PC-9 (cell line): ENCODE data around the gene ANKRD2. TPM values are rescaled to one million over a fixed set of nuclear protein-coding genes. Genes with fewer than 3 reads are reported as not detected.

Source experiments
- BruUV-seq: library from RNA; stranded (reverse); fragments of 400-500 nt; replicated peaks from 2 replicates; lab custom pipeline; 2021; lab: Mats Ljungman, UMichigan
- CTCF ChIA-PET: fragments of 300-600 bp; sonication (Branson Sonifier 250); formaldehyde crosslinking; loops from one replicate; lab custom pipeline; 2022; ENCODE audit warnings: antibody characterized with exemption; lab: Charles Lee
- POLR2A ChIA-PET: fragments of 300-600 bp; sonication (Branson Sonifier 250); formaldehyde crosslinking; loops from one replicate; lab custom pipeline; 2022; ENCODE audit warnings: antibody characterized with exemption; ENCODE audit not compliant: unreplicated experiment; lab: Charles Lee
- DNase-seq, 2 experiments: peaks; one replicate each; pipeline versions ENCODE4 v3.0.0 to v3.0.0-alpha.2; 2015 to 2022; ENCODE audit warnings: mixed read lengths in 1 of 2
- H2AFZ ChIP-seq: fragments of 200-600 bp; sonication (generic); 2 replicates; pipeline ENCODE4 v1.8.1; 2017; ENCODE audit warnings: antibody characterized with exemption
- H3F3A ChIP-seq: fragments of 200-600 bp; sonication (generic); 2 replicates; pipeline ENCODE4 v1.8.1; 2017; ENCODE audit warnings: antibody characterized with exemption, mild to moderate bottlenecking, low read depth; ENCODE audit not compliant: insufficient read depth
- H3K27ac ChIP-seq: fragments of 200-600 bp; sonication (generic); 2 replicates; pipeline ENCODE4 v1.6.1; 2016; ENCODE audit warnings: mixed run types
- H3K27me3 ChIP-seq: fragments of 200-600 bp; sonication (generic); 2 replicates; pipeline ENCODE4 v1.6.1; 2016; ENCODE audit warnings: low read depth, mixed run types; ENCODE audit not compliant: insufficient read depth
- H3K36me3 ChIP-seq: fragments of 200-600 bp; sonication (generic); 2 replicates; pipeline ENCODE4 v1.6.1; 2016; ENCODE audit warnings: low read depth, mixed run types
- H3K4me1 ChIP-seq: fragments of 200-600 bp; sonication (generic); replicated peaks from 2 replicates; pipeline ENCODE4 v1.6.1; 2016; ENCODE audit warnings: mixed run types; ENCODE audit not compliant: insufficient read depth
- H3K4me2 ChIP-seq: fragments of 200-600 bp; sonication (generic); 2 replicates; pipeline ENCODE4 v1.6.1; 2017; ENCODE audit warnings: mixed run types
- H3K4me3 ChIP-seq: fragments of 200-600 bp; sonication (generic); 2 replicates; pipeline ENCODE4 v1.6.1; 2016; ENCODE audit warnings: mixed run types
- H3K79me2 ChIP-seq: fragments of 200-600 bp; sonication (generic); 2 replicates; pipeline ENCODE4 v1.6.1; 2017; ENCODE audit warnings: low read depth, mixed run types
- H3K9me2 ChIP-seq: fragments of 200-600 bp; sonication (generic); 2 replicates; pipeline ENCODE4 v1.8.1; 2017; ENCODE audit warnings: mild to moderate bottlenecking; ENCODE audit not compliant: insufficient read depth
- H3K9me3 ChIP-seq: fragments of 200-600 bp; sonication (generic); 2 replicates; pipeline ENCODE4 v1.8.1; 2016; ENCODE audit warnings: low read depth; ENCODE audit not compliant: insufficient read depth
- H4K20me1 ChIP-seq: fragments of 200-600 bp; sonication (generic); 2 replicates; pipeline ENCODE4 v1.8.1; 2017; ENCODE audit not compliant: insufficient read depth
- CTCF ChIP-seq: fragments of 200-600 bp; sonication (generic); conservative IDR thresholded peaks from 2 replicates; pipeline ENCODE4 v1.6.1; 2017; ENCODE audit warnings: mixed run types, antibody characterized with exemption, mild to moderate bottlenecking, moderate library complexity
- EZH2 ChIP-seq: fragments of 200-600 bp; sonication (generic); IDR thresholded peaks from 2 replicates; pipeline ENCODE4 v1.8.0; 2017; ENCODE audit warnings: antibody characterized with exemption, low read depth
- intact Hi-C: fragments of 100-400 bp; cut with micrococcal nuclease; formaldehyde crosslinking; loops from one replicate; pipeline ENCODE4 v1.10.0; 2022; ENCODE audit not compliant: unreplicated experiment
- total RNA-seq: library from RNA; stranded (reverse); gene quantifications from 2 replicates; pipeline ENCODE4 v1.2.3, GENCODE V29; 2021

The ANKRD2 gene
- total RNA-seq, 1 experiment from 2014 or later: 8.4 TPM

- ChIA-PET POLR2A (no interaction called here), CTCF (interaction anchor here (0.6 kb wide), 1 partner anchor 475 kb away, joined by 3 read pairs; no protein-coding TSS in a partner anchor)
- no TSS peak for BruUV-seq
- H3K27ac ChIP-seq: no peak overlapping the region
- no peak for DNase-seq
- H2AFZ ChIP-seq: no peak overlapping the region
- no peaks in the 10 kb centered on the region for H4K20me1 ChIP-seq
- intact Hi-C loops: no loop called here
- H3K4me3 ChIP-seq: no peak overlapping the region
- no peaks in the 10 kb centered on the region for H3K9me3 ChIP-seq
- H3K36me3 ChIP-seq: no peaks in the 10 kb centered on the region
- TF ChIP-seq CTCF (no peak), EZH2 (no peak)
- H3K9me2 ChIP-seq: no peaks in the 10 kb centered on the region
- no peaks in the 10 kb centered on the region for H3K79me2 ChIP-seq
- H3K27me3 ChIP-seq: no peaks in the 10 kb centered on the region
- H3K4me1 ChIP-seq: peaks cover 16% of the 10 kb centered on the region
- H3F3A ChIP-seq: peaks cover 13% of the 10 kb centered on the region
- no peak overlapping the region for H3K4me2 ChIP-seq
These were observed 25.3 kb upstream of the ANKRD2 start for GRCh38 chr10:97547271-97547600.

- Histone ChIP-seq H3K4me1 (peaks cover 9% of the 10 kb centered on the region), H3K9me3 (no peaks in the 10 kb centered on the region), H3K9me2 (no peaks in the 10 kb centered on the region), H3K36me3 (no peaks in the 10 kb centered on the region), H3K27ac (no peak overlapping the region), H3K4me2 (no peak overlapping the region), H3K79me2 (no peaks in the 10 kb centered on the region), H4K20me1 (no peaks in the 10 kb centered on the region), H2AFZ (no peak overlapping the region), H3K4me3 (no peak overlapping the region), H3F3A (peaks cover 6% of the 10 kb centered on the region), H3K27me3 (no peaks in the 10 kb centered on the region)
- intact Hi-C loops: no loop called here
- POLR2A ChIA-PET: no interaction called here
- CTCF ChIA-PET: no interaction called here
- DNase-seq: no peak
- TF ChIP-seq CTCF (no peak), EZH2 (no peak)
- BruUV-seq: no TSS peak
These were observed 24.6 kb upstream of the ANKRD2 start for GRCh38 chr10:97547962-97548361.

GRCh38 chr10:97548828-97549455 is 23.6 kb upstream of the ANKRD2 start:
- H3K27me3 ChIP-seq: no peaks in the 10 kb centered on the region
- no peak overlapping the region for H2AFZ ChIP-seq
- no peaks in the 10 kb centered on the region for H3F3A ChIP-seq
- no peak for DNase-seq
- TF ChIP-seq CTCF (no peak), EZH2 (no peak)
- H3K79me2 ChIP-seq: no peaks in the 10 kb centered on the region
- H3K9me2 ChIP-seq: no peaks in the 10 kb centered on the region
- POLR2A ChIA-PET: no interaction called here
- BruUV-seq: no TSS peak
- no peaks in the 10 kb centered on the region for H3K36me3 ChIP-seq
- H3K4me2 ChIP-seq: no peak overlapping the region
- no peak overlapping the region for H3K4me3 ChIP-seq
- no peak overlapping the region for H3K27ac ChIP-seq
- H3K9me3 ChIP-seq: no peaks in the 10 kb centered on the region
- intact Hi-C loops: no loop called here
- no peaks in the 10 kb centered on the region for H4K20me1 ChIP-seq
- CTCF ChIA-PET: no interaction called here
- H3K4me1 ChIP-seq: no peaks in the 10 kb centered on the region; the same call in 1 of the 2 replicates
